Endothelial cell of umbilical vein (primary cell): ENCODE data around the gene GDI1.

Source experiments
- FOS ChIP-seq: IDR thresholded peaks from 2 replicates; pipeline ENCODE4 v1.6.1; 2011; ENCODE audit warnings: mild to moderate bottlenecking, low read length, moderate library complexity, borderline replicate concordance; ENCODE audit not compliant: insufficient read depth
- MYC ChIP-seq: IDR thresholded peaks from one replicate; pipeline ENCODE4 v1.6.1; 2011; ENCODE audit warnings: mild to moderate bottlenecking, low read depth, low read length
- POLR2A ChIP-seq: IDR thresholded peaks from 2 replicates; pipeline ENCODE4 v1.6.1; 2012; ENCODE audit warnings: low read depth, mild to moderate bottlenecking, control low read depth, low read length
- TF ChIP-seq, protein P1 (sequence below): IDR thresholded peaks from 2 replicates; pipeline ENCODE4 v1.6.1; 2011; ENCODE audit not compliant: insufficient read depth, insufficient read length
- TF ChIP-seq, protein P2 (sequence below), 2 donors: IDR thresholded peaks; 1 replicate in 1 of 2; 2 replicates in 1 of 2; pipeline ENCODE4 v1.5.1; 2011; ENCODE audit warnings: low read length in 2 of 2, mild to moderate bottlenecking in 2 of 2, moderate library complexity in 2 of 2, control low read depth in 1 of 2, inconsistent platforms in 1 of 2, low read depth in 1 of 2; ENCODE audit not compliant: insufficient read depth in 1 of 2; ENCODE audit errors: extremely low read depth in 1 of 2

DNA sequence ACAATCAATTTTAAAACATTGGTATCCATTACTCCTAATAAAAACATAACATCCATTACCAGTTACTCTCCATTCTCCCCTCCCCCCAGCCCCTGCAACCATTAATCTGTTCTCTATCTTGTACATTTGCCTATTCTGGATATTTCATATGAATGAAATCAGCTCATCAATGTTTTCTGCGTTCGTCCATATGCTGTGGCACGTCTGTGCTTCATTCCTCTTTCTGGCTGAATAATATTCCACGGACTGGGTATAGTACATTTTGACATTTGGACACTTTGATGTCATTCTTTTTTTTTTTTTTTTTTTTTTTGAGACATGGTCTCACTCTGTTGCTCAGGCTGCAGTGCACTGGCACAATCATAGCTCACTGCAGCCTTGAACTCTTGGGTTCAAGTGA is 33.1 kb upstream of the GDI1 start:
- TF ChIP-seq, protein P1, sequence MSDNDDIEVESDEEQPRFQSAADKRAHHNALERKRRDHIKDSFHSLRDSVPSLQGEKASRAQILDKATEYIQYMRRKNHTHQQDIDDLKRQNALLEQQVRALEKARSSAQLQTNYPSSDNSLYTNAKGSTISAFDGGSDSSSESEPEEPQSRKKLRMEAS: no peak
- TF ChIP-seq, protein P2, sequence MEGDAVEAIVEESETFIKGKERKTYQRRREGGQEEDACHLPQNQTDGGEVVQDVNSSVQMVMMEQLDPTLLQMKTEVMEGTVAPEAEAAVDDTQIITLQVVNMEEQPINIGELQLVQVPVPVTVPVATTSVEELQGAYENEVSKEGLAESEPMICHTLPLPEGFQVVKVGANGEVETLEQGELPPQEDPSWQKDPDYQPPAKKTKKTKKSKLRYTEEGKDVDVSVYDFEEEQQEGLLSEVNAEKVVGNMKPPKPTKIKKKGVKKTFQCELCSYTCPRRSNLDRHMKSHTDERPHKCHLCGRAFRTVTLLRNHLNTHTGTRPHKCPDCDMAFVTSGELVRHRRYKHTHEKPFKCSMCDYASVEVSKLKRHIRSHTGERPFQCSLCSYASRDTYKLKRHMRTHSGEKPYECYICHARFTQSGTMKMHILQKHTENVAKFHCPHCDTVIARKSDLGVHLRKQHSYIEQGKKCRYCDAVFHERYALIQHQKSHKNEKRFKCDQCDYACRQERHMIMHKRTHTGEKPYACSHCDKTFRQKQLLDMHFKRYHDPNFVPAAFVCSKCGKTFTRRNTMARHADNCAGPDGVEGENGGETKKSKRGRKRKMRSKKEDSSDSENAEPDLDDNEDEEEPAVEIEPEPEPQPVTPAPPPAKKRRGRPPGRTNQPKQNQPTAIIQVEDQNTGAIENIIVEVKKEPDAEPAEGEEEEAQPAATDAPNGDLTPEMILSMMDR (IDR thresholded peaks at IDR 0.05; ENCODE audit: extremely low read depth in 1 of 2, insufficient read depth in 1 of 2, low read depth in 1 of 2, low read length in 2 of 2): no peak
- TF ChIP-seq MYC: no peak
- no peak for TF ChIP-seq POLR2A
- no peak for TF ChIP-seq FOS
